NCI-H128 (cell line): ENCODE data around the gene CPNE8.

Experiments
- DNase-seq: peaks from one replicate; lab custom pipeline; 2025; ENCODE audit not compliant: unreplicated experiment; lab: John Stamatoyannopoulos, UW

CPNE8 gene

DNA sequence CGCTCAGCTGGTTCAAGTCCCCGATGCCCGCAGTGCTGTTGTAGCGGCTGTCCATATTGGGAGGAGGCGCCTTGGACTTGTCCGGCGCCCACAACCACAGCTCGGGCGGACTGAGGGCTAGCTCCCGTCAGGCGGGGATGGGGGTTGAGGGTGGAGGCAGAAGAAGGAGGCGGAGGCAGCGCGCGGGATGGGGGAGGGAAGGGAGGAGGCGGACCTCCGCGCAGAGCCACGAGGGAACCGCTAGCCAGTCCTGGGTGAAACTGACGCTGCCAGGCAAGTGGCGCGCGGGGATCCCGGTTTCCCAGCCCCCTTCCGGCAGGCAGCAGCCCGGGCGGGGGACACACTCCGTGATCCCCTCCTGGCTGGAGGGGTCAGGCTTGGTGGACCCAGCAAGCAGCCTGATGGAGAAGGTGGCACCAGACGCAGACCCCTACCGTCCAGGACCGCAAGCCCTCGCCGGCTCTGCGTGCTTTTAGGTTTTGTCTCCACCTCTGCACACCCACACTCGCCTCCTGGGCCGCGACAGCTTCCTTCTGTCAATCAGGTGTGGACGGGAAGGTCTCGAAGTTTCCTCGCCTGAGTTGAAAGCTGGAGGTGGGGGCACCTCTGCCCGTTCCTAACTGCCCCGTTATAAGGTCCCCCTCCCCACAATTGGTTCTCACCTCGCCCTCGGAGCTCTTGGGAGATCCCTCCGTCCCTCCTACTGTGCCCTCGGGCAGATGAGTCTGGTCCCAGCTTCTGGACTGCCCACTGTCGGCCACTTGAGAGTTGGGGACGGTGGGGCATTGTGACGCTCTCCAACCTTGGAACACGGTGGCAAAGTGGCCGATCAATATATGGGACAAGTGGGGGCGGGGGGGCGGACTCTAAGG is at the start of gene CPNE8:
Gene CPNE8 (minus strand): TSS at position 112 of the 872 bp plus-strand sequence. CDS start 57 bp downstream, at position 55.
- no peak for DNase-seq

GRCh38 chr12:38954238-38954873 is 49.0 kb upstream of the CPNE8 start:
- DNase-seq = no peak

- DNase-seq = no peak
Observed at GRCh38 chr12:38949363-38949762, 44.0 kb upstream of the CPNE8 start.

DNA sequence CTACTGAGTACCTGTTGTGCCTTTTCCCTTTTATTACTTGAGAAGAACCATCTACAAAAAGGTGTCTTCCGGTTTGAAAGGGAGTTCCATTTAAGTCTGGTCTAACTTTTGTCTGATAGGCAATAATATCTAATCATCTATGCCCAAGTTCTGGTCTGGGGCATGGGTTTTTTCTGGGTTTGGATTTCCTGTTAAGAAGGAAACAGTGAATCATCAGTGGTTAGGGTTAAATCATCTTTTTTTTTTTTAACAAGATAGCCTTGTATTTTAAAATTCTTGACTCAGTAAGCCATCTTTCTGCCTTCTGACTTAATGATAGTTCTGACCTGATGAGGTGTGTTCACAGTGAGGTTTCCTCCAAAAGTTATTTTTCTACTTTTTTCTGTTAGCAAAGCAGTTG is 29.3 kb upstream of the CPNE8 start:
- no peak for DNase-seq

DNA sequence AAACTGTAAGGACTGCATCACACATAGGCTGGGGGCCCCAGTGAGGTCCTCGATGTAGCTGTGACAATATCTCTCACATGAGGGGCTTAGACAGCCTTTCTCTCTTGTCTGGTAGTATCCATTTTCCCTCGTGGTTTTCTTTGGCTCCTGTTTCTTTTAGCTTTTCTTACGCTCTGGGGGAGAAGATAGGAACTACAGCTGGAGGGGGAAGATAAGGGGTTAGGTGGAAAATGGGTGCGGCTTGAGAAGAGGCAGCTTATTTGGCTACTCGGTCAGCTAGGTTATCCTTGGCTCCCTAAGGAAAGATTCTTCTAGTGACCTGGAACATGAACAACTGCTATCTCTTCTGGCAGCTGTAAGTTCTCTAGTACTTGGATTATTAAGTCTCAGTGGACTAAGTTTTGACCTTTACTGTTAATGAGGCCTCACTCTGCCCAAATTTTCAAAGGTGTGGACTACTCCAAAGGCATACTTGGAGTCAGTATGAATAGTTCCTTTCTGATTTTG is 28.7 kb upstream of the CPNE8 start:
- no peak for DNase-seq

- DNase-seq = no peak
Observed at GRCh38 chr12:38932320-38932719, 26.9 kb upstream of the CPNE8 start.

DNA sequence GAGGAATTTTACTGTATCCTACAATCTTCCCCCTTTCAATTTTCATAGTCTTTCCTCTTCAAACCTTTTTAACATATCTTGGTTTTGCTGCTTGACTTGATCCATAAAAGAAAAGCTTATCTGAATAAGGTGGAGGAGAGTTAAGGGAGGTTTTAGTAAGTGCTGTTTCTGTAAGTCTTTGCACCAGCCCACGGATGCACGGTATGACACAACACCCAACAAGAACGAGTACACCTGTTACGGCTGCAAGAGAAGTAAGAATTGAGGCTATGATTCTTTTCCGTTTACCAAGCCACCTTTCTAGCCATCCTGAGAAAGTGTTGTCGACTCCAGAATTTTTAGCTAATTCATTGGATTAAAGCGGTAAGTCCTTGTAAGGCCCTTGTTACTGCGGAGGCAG is 26.1 kb upstream of the CPNE8 start:
- no peak for DNase-seq

GRCh38 chr12:38930990-38931389 is 25.6 kb upstream of the CPNE8 start:
- DNase-seq = no peak

- no peak for DNase-seq
Observed at GRCh38 chr12:38926501-38926900, 21.1 kb upstream of the CPNE8 start.

DNA sequence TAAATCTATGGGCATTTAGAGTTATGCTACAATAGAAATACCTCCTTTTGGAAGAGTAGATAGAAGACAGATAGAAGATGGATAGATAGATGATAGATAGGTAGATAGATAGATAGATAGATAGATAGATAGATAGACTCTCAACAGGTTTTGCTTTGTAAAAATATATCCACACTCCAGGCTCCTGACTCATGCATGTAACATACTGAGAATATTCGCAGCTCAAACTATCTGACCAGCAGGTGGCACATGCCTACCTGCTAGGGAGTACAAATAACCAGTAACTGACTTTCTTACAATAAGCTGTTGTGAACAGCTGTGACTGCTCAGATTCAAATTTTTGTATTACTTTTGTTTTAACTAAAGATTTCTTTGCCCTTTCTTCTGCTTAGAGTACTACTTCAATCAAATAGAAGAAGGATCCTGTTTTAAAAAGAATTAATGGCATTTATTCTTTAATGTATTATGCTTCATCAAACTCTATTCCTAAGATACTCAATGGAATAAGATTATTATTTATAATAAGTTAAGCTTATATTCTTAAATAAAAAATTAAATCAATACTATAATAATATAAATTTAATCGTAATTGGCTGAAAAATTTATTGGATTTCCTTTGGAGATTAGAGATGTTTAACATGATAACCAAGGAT is 15.8 kb upstream of the CPNE8 start:
- DNase-seq = no peak

- no peak for DNase-seq
Observed at GRCh38 chr12:38919191-38919590, 13.8 kb upstream of the CPNE8 start.

DNA sequence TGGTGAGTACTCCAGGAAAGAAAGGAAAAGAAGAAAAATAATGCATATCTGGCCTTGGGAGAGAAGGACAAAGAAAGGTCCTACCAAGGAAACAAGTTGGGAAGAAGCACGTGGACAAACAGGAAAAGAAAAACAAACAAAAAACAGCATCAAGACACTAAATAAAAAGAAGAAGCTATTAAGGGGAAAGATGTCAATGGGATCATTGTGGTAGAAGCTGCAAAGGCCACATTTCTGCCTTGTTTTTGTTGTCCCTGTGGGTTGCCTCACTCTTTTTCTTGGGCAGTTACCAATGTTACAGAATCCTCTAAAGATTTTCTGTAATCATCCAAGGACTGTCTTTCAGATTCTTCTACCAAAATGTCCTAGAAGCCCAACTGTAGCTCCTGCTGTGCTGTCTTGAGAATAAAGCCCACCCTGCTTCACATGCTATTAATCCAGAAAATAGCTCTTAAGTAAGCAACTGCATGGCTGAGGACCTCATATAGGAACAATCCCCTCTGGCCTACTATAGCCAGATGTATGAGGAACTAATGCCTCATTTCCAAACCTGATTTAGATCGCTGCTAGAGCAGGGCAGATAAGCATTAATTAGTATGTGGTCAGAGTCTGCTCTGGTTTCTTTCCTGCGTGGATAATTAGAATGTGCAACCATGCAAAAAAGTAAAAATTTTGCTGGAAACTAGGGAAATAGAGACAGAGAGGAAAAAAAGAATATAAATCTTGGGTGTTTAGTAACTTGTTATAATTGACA is 10.2 kb upstream of the CPNE8 start:
- DNase-seq = no peak

DNA sequence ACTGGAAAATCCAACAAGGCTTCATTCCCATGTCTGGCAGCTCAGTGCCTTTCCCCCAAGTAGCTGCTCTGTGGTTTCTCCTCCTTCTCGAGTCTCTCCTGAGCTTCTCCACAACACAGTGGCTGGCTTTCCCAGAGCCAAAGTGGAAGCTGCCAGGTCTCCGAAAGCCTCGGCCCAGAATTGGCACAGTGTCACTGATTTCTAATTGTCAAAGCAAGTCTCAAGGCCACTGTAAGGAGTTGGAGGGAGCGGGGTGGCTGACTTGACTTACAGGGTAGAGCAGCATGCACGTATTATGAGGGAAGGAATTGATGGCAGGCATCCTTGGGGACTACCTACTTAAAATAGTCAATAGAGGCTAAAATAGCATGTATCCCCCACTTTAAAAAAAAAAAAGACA is 6.7 kb upstream of the CPNE8 start:
- DNase-seq = no peak

DNA sequence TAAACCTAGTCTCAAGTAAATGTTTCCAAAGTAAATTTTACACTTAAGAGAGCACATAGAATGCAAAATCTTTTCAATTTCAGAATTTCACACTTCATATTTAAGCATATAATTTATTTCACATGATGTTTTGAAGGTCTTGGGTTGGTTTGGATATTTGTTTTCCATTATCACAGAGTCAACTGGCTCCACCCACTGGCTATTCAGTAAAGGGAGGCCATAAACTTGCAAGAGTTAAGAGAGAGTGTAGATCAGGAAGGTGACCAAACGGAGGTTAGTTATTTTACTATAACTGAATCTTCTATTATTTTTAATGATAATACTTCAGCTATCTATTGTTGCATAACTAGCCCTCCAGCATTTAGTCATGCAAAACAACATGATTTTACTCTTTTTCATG is 6.2 kb upstream of the CPNE8 start:
- DNase-seq = no peak

GRCh38 chr12:38907201-38907923 is 2.0 kb upstream of the CPNE8 start:
- DNase-seq = no peak

DNA sequence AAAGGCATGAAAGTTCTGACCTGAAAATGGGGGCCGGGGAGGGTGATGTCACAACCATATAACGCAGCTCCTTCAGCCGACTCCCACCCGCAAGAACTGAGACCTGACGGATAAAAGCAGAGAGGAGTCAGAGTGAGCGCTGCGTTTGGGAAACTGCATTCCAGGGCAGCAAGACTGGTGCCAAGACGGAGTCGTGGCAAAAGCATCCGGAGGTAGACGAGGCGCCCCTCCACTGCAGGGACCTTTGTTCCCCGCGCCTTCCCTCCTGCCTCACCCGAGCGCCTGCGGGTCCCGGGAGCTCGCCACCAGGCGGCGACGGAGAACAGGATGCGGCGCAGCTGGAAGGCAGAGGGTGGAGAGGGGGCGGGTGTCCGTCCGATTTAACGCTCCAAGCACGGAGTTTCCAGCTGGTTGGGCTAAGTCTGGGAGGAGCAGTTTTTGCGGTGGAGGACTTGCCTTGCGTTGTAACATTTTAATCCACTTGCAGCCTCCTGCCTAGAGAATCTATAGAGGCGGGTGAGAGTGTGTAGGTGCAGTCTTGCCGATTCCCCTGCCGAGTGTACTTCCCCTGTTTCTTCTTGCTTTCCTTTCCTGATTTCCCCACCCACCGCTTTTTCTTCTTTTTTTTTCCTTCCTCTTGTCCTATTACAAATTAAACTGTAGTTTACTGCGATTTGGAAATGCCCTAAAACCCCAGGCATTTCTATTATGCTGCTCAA is 1.2 kb upstream of the CPNE8 start:
- DNase-seq = no peak

- no peak for DNase-seq
Observed at GRCh38 chr12:38904537-38905479, 583 bp downstream of the CPNE8 start.

GRCh38 chr12:38903596-38903995 is 1.8 kb downstream of the CPNE8 start:
- DNase-seq = no peak
